C4-2B (cell line): Measurements from ENCODE around the gene CEMP1.

Experiments used
- H3K27ac ChIP-seq: fragments of 450-650 bp; 2 replicates; pipeline ENCODE4 v1.5.1; 2017
- CTCF ChIP-seq: fragments of 450-650 bp; conservative IDR thresholded peaks from 2 replicates; pipeline ENCODE4 v1.5.1; 2017; ENCODE audit warnings: mild to moderate bottlenecking
- ZFX ChIP-seq: fragments of 450-650 bp; IDR thresholded peaks from 2 replicates; pipeline ENCODE4 v1.6.1; 2017

Gene CEMP1

GRCh38 chr16:2485811-2486507 lies 45.2 kb downstream of the CEMP1 start:
- TF ChIP-seq CTCF: no peak
- TF ChIP-seq ZFX: no peak
- H3K27ac ChIP-seq: no peak overlapping the region

GRCh38 chr16:2484898-2485508 lies 46.2 kb downstream of the CEMP1 start:
- H3K27ac ChIP-seq: no peak overlapping the region
- no peak for TF ChIP-seq ZFX
- TF ChIP-seq CTCF: no peak

GRCh38 chr16:2483939-2484897 lies 47.0 kb downstream of the CEMP1 start:
- H3K27ac ChIP-seq: no peak overlapping the region
- TF ChIP-seq CTCF: no peak
- no peak for TF ChIP-seq ZFX

- TF ChIP-seq ZFX (no peak), CTCF (no peak)
- no peak overlapping the region for H3K27ac ChIP-seq
Measured at GRCh38 chr16:2482708-2483534, 48.3 kb downstream of the CEMP1 start.

- TF ChIP-seq CTCF: no peak
- no peak for TF ChIP-seq ZFX
- H3K27ac ChIP-seq: no peak overlapping the region
Measured at GRCh38 chr16:2482249-2482648, 49.0 kb downstream of the CEMP1 start.

- H3K27ac ChIP-seq: no peak overlapping the region
- TF ChIP-seq ZFX: no peak
- TF ChIP-seq CTCF: no peak
Measured at GRCh38 chr16:2481676-2482075, 49.5 kb downstream of the CEMP1 start.
